HEK293 (cell line): ENCODE results near the gene RINT1.
A peak's percentile ranks its signal among the peaks of the same experiment; 100 is the strongest.

Experiments
- CTCF ChIA-PET: fragments of 350-600 bp; formaldehyde crosslinking; extraction: SDS; loops from one replicate; lab custom pipeline; 2021; ENCODE audit warnings: antibody characterized with exemption; lab: Yijun Ruan, JAX
- POLR2A ChIA-PET: fragments of 300-600 bp; formaldehyde crosslinking; extraction: SDS; loops from one replicate; lab custom pipeline; 2020; ENCODE audit warnings: antibody characterized with exemption, inconsistent platforms; lab: Yijun Ruan, JAX
- H3K27ac ChIP-seq: fragments of 200-500 bp; sonication (Bioruptor generic); 2 replicates; pipeline ENCODE4 v1.5.1; 2014; ENCODE audit warnings: low read depth, low read length, control low read depth, inconsistent platforms; ENCODE audit errors: extremely low read depth
- H3K36me3 ChIP-seq, 2 experiments: fragments of 200-500 bp in 1 of 2; sonication (Bioruptor generic) in 1 of 2; 1 replicate in 1 of 2; 2 replicates in 1 of 2; pipeline ENCODE4 v1.5.1; 2014 to 2017; ENCODE audit warnings: inconsistent platforms in 2 of 2, low read length in 2 of 2; ENCODE audit not compliant: control insufficient read depth in 2 of 2, insufficient read depth in 1 of 2
- H3K4me1 ChIP-seq: fragments of 200-500 bp; sonication (Bioruptor generic); 2 replicates; pipeline ENCODE4 v1.5.1; 2014; ENCODE audit warnings: mild to moderate bottlenecking, low read length, inconsistent platforms; ENCODE audit not compliant: control insufficient read depth, insufficient read depth
- H3K4me3 ChIP-seq: 2 replicates; pipeline ENCODE4 v1.5.1; 2011; ENCODE audit warnings: low read depth, mild to moderate bottlenecking, control low read depth, low read length, moderate library complexity
- H3K9me3 ChIP-seq: fragments of 200-500 bp; sonication (Bioruptor generic); 2 replicates; pipeline ENCODE4 v1.5.1; 2014; ENCODE audit warnings: low read depth, low read length, inconsistent platforms; ENCODE audit not compliant: control insufficient read depth, insufficient read depth
- GLI2 ChIP-seq: fragments of 450-650 bp; formaldehyde crosslinking; IDR thresholded peaks from 2 replicates; pipeline ENCODE4; 2017; ENCODE audit warnings: missing biosample characterization, missing genetic modification characterization, low read depth, borderline replicate concordance
- GLI4 ChIP-seq: fragments of 450-650 bp; formaldehyde crosslinking; IDR thresholded peaks from 2 replicates; pipeline ENCODE4 v1.5.1; 2016; ENCODE audit warnings: missing biosample characterization, missing genetic modification characterization
- HOXA7 ChIP-seq: sonication (generic); formaldehyde crosslinking; IDR thresholded peaks from 2 replicates; pipeline ENCODE4 v1.8.1; 2022; ENCODE audit warnings: missing genetic modification reagents, borderline replicate concordance
- IKZF3 ChIP-seq: fragments of 450-650 bp; IDR thresholded peaks from 2 replicates; pipeline ENCODE4 v1.5.0; 2018; ENCODE audit warnings: missing biosample characterization, mild to moderate bottlenecking, missing genetic modification characterization, moderate library complexity
- KLF1 ChIP-seq: fragments of 450-650 bp; formaldehyde crosslinking; IDR thresholded peaks from 2 replicates; pipeline ENCODE4 v1.5.1; 2016; ENCODE audit warnings: missing biosample characterization, missing genetic modification characterization
- SALL2 ChIP-seq: fragments of 450-650 bp; formaldehyde crosslinking; IDR thresholded peaks from 2 replicates; pipeline ENCODE4 v1.5.0; 2017; ENCODE audit warnings: missing biosample characterization, mild to moderate bottlenecking, missing genetic modification characterization, borderline replicate concordance
- SCRT2 ChIP-seq: fragments of 450-650 bp; formaldehyde crosslinking; IDR thresholded peaks from 2 replicates; pipeline ENCODE4 v1.5.1; 2016; ENCODE audit warnings: missing biosample characterization, missing genetic modification characterization
- SETDB1 ChIP-seq: IDR thresholded peaks from one replicate; pipeline ENCODE4 v1.6.1; 2017; ENCODE audit warnings: mild to moderate bottlenecking, low read length, moderate library complexity, mixed read lengths; ENCODE audit not compliant: insufficient read length
- ZBTB1 ChIP-seq: fragments of 450-650 bp; formaldehyde crosslinking; IDR thresholded peaks from 2 replicates; pipeline ENCODE4 v1.5.1; 2016; ENCODE audit warnings: missing biosample characterization, missing genetic modification characterization
- ZBTB17 ChIP-seq: fragments of 450-650 bp; formaldehyde crosslinking; IDR thresholded peaks from 2 replicates; pipeline ENCODE4 v1.5.1; 2016; ENCODE audit warnings: missing biosample characterization, missing genetic modification characterization
- ZBTB20 ChIP-seq: fragments of 450-650 bp; formaldehyde crosslinking; IDR thresholded peaks from 2 replicates; pipeline ENCODE4 v1.5.1; 2016; ENCODE audit warnings: missing biosample characterization, missing genetic modification characterization
- ZFP41 ChIP-seq: fragments of 450-650 bp; formaldehyde crosslinking; IDR thresholded peaks from 2 replicates; pipeline ENCODE4 v1.5.1; 2016; ENCODE audit warnings: missing biosample characterization, missing genetic modification characterization, borderline replicate concordance
- ZNF133 ChIP-seq: fragments of 450-650 bp; formaldehyde crosslinking; IDR thresholded peaks from 2 replicates; pipeline ENCODE4 v1.5.1; 2016; ENCODE audit warnings: missing biosample characterization, missing genetic modification characterization
- ZNF16 ChIP-seq: fragments of 450-650 bp; formaldehyde crosslinking; IDR thresholded peaks from 2 replicates; pipeline ENCODE4 v1.5.1; 2016; ENCODE audit warnings: low read depth, missing biosample characterization, missing genetic modification characterization
- ZNF19 ChIP-seq: fragments of 450-650 bp; formaldehyde crosslinking; IDR thresholded peaks from 2 replicates; pipeline ENCODE4; 2016; ENCODE audit warnings: missing biosample characterization, missing genetic modification characterization, low read depth
- ZNF214 ChIP-seq: fragments of 450-650 bp; formaldehyde crosslinking; IDR thresholded peaks from 2 replicates; pipeline ENCODE4 v1.5.1; 2017; ENCODE audit warnings: missing biosample characterization, mild to moderate bottlenecking, missing genetic modification characterization, borderline replicate concordance
- ZNF423 ChIP-seq: fragments of 450-650 bp; formaldehyde crosslinking; IDR thresholded peaks from 2 replicates; pipeline ENCODE4 v1.5.1; 2016; ENCODE audit warnings: missing biosample characterization, missing genetic modification characterization
- ZNF596 ChIP-seq: fragments of 450-650 bp; IDR thresholded peaks from 2 replicates; pipeline ENCODE4 v1.5.0; 2018; ENCODE audit warnings: missing biosample characterization, mild to moderate bottlenecking, missing genetic modification characterization, moderate library complexity
- ZNF624 ChIP-seq: fragments of 450-650 bp; formaldehyde crosslinking; IDR thresholded peaks from 2 replicates; pipeline ENCODE4 v1.5.1; 2017; ENCODE audit warnings: missing biosample characterization, missing genetic modification characterization
- ZNF626 ChIP-seq: fragments of 450-650 bp; sonication (Bioruptor Pico); formaldehyde crosslinking; IDR thresholded peaks from 2 replicates; pipeline ENCODE4 v1.5.1; 2018; ENCODE audit warnings: missing biosample characterization, missing genetic modification characterization, inconsistent platforms
- ZNF677 ChIP-seq: fragments of 450-650 bp; IDR thresholded peaks from 2 replicates; pipeline ENCODE4 v1.5.0; 2018; ENCODE audit warnings: missing biosample characterization, mild to moderate bottlenecking, missing genetic modification characterization, moderate library complexity
- ZNF830 ChIP-seq: fragments of 450-650 bp; IDR thresholded peaks from 2 replicates; pipeline ENCODE4 v1.5.0; 2018; ENCODE audit warnings: missing biosample characterization, missing genetic modification characterization, low read depth, mild to moderate bottlenecking, moderate library complexity
- TF ChIP-seq, protein P1 (sequence below): fragments of 450-650 bp; formaldehyde crosslinking; IDR thresholded peaks from 2 replicates; pipeline ENCODE4 v1.5.1; 2016; ENCODE audit warnings: missing biosample characterization, missing genetic modification characterization
- TF ChIP-seq, protein P2 (sequence below): fragments of 450-650 bp; formaldehyde crosslinking; conservative IDR thresholded peaks from 2 replicates; pipeline ENCODE4 v1.5.1; 2016; ENCODE audit warnings: low read depth, missing biosample characterization, missing genetic modification characterization
- TF ChIP-seq, protein P3 (sequence below): fragments of 450-650 bp; formaldehyde crosslinking; IDR thresholded peaks from 2 replicates; pipeline ENCODE4 v1.5.1; 2016; ENCODE audit warnings: missing biosample characterization, missing genetic modification characterization
- TF ChIP-seq, protein P4 (sequence below): fragments of 450-650 bp; formaldehyde crosslinking; IDR thresholded peaks from 2 replicates; pipeline ENCODE4 v1.5.1; 2016; ENCODE audit warnings: missing biosample characterization, missing genetic modification characterization, borderline replicate concordance

The RINT1 gene

DNA sequence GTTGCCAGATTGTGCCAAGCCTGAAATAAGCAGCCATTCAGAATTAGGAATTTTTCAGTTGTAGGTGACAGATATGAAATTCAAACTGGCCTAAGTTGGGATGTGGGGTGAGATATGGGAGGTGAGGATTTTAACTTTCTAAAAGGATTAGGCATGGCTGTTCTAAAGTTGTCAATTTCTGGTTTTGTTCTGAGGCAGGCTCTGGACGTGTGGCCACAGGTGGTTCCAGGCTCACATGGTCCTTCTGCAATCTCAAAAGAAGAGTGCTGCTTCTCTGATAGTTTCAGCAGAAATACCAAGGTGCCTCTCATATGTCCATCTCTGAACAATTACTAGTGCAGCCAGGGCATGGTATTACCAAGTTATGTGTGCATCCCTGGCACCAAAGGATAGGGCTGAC, 27.9 kb downstream of the RINT1 start:
- Histone ChIP-seq H3K4me3 (no peak overlapping the region), H3K4me1 (no peaks in the 10 kb centered on the region), H3K36me3 (peaks cover 46 to 77% of the 10 kb centered on the region in 2 experiments), H3K27ac (no peak overlapping the region)
- CTCF ChIA-PET: no interaction called here
- TF ChIP-seq ZNF677 (no peak), SCRT2 (peak; percentile 63)
- TF ChIP-seq, all 188 proteins: peak for 1
- POLR2A ChIA-PET: no interaction called here
- H3K9me3 ChIP-seq: no peaks in the 10 kb centered on the region

DNA sequence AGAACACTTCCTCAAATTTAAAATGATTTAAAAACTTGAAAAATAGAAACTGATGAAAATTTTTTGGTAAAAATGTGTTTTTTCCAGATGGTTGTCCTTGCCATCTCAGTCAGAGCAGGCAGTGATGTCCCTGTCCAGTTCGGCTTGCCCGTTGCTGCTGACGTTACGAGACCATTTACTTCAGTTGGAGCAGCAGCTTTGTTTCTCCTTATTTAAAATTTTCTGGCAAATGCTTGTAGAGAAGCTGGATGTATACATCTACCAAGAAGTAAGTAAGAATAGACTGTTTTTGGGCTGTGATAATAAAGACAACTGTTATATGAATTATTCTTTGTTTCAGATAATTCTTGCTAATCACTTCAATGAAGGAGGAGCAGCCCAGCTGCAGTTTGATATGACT, 33.2 kb downstream of the RINT1 start:
- H3K4me1 ChIP-seq: no peaks in the 10 kb centered on the region
- H3K4me3 ChIP-seq: no peak overlapping the region
- peaks cover 52 to 69% of the 10 kb centered on the region in 2 experiments for H3K36me3 ChIP-seq
- POLR2A ChIA-PET: no interaction called here
- TF ChIP-seq KLF1 (tag by site-specific recombination) (no peak), IKZF3 (tag by site-specific recombination) (no peak), GLI4 (tag by site-specific recombination) (no peak), ZNF830 (tag by site-specific recombination) (no peak), ZBTB1 (tag by site-specific recombination) (no peak), ZNF16 (no peak), ZNF626 (tag by site-specific recombination) (no peak), SETDB1 (no peak), SALL2 (tag by site-specific recombination) (no peak), GLI2 (tag by site-specific recombination) (no peak), ZFP41 (tag by site-specific recombination) (no peak), ZNF596 (tag by site-specific recombination) (no peak), ZBTB20 (tag by site-specific recombination) (no peak), HOXA7 (no peak)
- TF ChIP-seq, protein P1, sequence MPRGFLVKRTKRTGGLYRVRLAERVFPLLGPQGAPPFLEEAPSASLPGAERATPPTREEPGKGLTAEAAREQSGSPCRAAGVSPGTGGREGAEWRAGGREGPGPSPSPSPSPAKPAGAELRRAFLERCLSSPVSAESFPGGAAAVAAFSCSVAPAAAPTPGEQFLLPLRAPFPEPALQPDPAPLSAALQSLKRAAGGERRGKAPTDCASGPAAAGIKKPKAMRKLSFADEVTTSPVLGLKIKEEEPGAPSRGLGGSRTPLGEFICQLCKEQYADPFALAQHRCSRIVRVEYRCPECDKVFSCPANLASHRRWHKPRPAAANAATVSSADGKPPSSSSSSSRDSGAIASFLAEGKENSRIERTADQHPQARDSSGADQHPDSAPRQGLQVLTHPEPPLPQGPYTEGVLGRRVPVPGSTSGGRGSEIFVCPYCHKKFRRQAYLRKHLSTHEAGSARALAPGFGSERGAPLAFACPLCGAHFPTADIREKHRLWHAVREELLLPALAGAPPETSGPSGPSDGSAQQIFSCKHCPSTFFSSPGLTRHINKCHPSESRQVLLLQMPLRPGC (tag by site-specific recombination): no peak
- TF ChIP-seq, protein P2, sequence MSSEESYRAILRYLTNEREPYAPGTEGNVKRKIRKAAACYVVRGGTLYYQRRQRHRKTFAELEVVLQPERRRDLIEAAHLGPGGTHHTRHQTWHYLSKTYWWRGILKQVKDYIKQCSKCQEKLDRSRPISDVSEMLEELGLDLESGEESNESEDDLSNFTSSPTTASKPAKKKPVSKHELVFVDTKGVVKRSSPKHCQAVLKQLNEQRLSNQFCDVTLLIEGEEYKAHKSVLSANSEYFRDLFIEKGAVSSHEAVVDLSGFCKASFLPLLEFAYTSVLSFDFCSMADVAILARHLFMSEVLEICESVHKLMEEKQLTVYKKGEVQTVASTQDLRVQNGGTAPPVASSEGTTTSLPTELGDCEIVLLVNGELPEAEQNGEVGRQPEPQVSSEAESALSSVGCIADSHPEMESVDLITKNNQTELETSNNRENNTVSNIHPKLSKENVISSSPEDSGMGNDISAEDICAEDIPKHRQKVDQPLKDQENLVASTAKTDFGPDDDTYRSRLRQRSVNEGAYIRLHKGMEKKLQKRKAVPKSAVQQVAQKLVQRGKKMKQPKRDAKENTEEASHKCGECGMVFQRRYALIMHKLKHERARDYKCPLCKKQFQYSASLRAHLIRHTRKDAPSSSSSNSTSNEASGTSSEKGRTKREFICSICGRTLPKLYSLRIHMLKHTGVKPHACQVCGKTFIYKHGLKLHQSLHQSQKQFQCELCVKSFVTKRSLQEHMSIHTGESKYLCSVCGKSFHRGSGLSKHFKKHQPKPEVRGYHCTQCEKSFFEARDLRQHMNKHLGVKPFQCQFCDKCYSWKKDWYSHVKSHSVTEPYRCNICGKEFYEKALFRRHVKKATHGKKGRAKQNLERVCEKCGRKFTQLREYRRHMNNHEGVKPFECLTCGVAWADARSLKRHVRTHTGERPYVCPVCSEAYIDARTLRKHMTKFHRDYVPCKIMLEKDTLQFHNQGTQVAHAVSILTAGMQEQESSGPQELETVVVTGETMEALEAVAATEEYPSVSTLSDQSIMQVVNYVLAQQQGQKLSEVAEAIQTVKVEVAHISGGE (tag by site-specific recombination): no peak
- CTCF ChIA-PET: interaction anchor here (0.6 to 1.7 kb wide), 3 partner anchors 476 to 479 kb away, joined by 3 to 4 read pairs (median 3); no protein-coding TSS in a partner anchor
- H3K27ac ChIP-seq: no peak overlapping the region
- H3K9me3 ChIP-seq: no peaks in the 10 kb centered on the region

DNA sequence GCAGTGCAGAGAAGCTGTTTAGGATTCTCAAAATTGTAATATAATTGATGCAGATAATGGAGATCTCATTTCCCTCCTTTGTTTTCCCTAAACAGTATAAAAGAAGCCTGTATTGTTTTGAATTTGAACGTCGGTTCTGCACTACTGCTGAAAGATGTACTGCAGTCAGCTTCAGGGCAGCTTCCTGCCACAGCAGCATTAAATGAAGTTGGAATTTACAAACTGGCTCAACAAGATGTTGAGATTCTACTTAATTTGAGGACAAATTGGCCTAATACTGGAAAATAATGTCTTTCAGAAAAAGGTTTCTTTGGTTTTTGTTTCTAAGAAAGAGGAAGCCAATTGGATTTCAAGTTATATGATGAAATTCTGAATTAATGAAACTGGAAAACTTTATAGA, 35.0 kb downstream of the RINT1 start:
- Histone ChIP-seq H3K9me3 (no peaks in the 10 kb centered on the region), H3K36me3 (peaks cover 50 to 53% of the 10 kb centered on the region in 2 experiments), H3K4me1 (no peaks in the 10 kb centered on the region), H3K27ac (no peak overlapping the region), H3K4me3 (no peak overlapping the region)
- POLR2A ChIA-PET: no interaction called here
- TF ChIP-seq, protein P3, sequence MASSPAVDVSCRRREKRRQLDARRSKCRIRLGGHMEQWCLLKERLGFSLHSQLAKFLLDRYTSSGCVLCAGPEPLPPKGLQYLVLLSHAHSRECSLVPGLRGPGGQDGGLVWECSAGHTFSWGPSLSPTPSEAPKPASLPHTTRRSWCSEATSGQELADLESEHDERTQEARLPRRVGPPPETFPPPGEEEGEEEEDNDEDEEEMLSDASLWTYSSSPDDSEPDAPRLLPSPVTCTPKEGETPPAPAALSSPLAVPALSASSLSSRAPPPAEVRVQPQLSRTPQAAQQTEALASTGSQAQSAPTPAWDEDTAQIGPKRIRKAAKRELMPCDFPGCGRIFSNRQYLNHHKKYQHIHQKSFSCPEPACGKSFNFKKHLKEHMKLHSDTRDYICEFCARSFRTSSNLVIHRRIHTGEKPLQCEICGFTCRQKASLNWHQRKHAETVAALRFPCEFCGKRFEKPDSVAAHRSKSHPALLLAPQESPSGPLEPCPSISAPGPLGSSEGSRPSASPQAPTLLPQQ: no peak
- TF ChIP-seq ZNF423 (tag by site-specific recombination) (no peak), ZNF133 (no peak), ZNF214 (tag by site-specific recombination) (no peak), ZBTB17 (tag by site-specific recombination) (no peak), ZNF624 (tag by site-specific recombination) (no peak), ZNF19 (tag by site-specific recombination) (no peak)
- TF ChIP-seq, protein P4, sequence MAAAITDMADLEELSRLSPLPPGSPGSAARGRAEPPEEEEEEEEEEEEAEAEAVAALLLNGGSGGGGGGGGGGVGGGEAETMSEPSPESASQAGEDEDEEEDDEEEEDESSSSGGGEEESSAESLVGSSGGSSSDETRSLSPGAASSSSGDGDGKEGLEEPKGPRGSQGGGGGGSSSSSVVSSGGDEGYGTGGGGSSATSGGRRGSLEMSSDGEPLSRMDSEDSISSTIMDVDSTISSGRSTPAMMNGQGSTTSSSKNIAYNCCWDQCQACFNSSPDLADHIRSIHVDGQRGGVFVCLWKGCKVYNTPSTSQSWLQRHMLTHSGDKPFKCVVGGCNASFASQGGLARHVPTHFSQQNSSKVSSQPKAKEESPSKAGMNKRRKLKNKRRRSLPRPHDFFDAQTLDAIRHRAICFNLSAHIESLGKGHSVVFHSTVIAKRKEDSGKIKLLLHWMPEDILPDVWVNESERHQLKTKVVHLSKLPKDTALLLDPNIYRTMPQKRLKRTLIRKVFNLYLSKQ (tag by site-specific recombination): no peak
- CTCF ChIA-PET: no interaction called here
